Measurements from ENCODE around the gene SPATC1L. TPM values are rescaled to one million over a fixed set of nuclear protein-coding genes. Genes with fewer than 3 reads are reported as not detected.

The SPATC1L gene
- total RNA-seq, 1 donor from 2014 or later = 1.1 TPM

DNA sequence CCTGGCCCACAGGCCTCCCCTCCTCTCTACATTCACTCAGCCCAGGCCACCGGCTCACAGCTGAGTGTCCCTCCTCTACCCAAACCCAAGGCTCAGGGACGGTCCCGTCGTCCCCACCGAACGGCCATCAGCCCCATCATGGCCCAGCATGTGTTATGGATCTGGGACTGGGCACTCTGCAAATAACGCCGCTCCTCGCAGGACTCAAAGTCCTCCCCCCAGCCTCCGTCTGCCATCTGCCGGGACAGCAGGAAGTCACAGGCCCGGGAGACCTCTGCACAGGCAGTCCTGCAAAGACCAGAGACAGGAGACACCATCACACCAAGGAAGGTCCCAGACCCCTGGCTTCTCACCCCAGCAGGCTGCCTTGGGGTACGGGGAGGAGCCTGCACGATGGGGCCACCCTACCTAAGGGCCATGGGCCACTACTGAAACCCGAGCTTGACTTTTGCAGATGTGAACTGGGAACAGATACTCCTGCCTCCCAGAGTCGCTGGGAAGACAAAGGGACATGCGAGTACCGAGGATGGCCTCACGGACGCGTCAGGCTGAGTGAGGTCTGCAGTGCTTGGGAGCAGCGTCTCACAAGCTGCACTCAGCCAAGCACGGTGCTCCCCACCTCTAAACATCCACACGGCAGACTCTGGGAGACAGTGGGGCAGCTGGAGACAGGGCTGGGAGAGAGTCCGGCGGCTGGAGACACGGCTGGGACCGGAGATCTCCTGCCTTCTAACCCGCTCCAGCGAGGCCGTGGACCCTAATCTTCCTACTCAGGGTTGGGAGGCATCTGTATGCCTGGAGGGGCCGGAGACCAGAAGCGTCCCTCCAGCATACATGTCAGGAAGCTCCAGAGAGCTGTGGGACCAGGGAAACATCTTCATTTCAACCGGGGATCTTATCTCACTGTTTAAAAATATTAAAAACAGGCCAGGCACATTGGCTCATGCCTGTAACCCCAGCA, 10.4 kb upstream of the SPATC1L start:
- peaks cover 32% of the 10 kb centered on the region for H3K36me3 ChIP-seq (ENCODE audit: control insufficient read depth, insufficient read depth, low read length)

DNA sequence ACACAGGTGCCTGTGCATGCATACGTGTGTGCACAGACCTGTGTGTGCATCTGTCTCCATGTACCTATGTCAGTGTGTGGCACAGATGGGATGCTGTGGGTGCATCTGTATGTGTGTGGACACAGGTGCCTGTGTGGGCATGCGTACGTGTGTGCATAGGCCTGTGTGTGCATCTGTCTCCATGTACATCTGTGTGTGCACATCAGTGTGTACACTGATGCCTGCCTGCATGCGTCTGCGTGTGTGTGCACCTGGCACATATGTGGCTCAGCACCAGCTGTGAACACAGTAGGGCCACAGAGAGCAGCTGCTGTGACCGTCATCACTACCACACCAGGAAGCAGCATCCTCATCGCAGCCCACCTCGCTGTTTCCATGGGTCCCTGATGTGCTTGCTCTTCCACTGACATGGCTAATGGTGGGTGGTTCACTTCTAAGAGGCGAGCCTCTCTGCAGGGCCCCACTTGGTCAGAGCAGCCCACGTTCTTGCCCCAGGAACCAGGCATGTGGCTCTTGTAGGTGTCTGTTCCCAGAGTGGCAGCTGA, 9.6 kb upstream of the SPATC1L start:
- TF ChIP-seq, protein P1, sequence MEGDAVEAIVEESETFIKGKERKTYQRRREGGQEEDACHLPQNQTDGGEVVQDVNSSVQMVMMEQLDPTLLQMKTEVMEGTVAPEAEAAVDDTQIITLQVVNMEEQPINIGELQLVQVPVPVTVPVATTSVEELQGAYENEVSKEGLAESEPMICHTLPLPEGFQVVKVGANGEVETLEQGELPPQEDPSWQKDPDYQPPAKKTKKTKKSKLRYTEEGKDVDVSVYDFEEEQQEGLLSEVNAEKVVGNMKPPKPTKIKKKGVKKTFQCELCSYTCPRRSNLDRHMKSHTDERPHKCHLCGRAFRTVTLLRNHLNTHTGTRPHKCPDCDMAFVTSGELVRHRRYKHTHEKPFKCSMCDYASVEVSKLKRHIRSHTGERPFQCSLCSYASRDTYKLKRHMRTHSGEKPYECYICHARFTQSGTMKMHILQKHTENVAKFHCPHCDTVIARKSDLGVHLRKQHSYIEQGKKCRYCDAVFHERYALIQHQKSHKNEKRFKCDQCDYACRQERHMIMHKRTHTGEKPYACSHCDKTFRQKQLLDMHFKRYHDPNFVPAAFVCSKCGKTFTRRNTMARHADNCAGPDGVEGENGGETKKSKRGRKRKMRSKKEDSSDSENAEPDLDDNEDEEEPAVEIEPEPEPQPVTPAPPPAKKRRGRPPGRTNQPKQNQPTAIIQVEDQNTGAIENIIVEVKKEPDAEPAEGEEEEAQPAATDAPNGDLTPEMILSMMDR (IDR thresholded peaks at IDR 0.05; ENCODE audit: insufficient read depth, low read length, severe bottlenecking) = no peak
- H3K4me3 ChIP-seq (ENCODE audit: low read depth, low read length) = no peak overlapping the region
- H3K27me3 ChIP-seq (ENCODE audit: control insufficient read depth, insufficient read depth, low read length) = no peaks in the 10 kb centered on the region
- FAIRE-seq (no peak), DNase-seq (ENCODE audit: low read depth) (no peak)
- peaks cover 30% of the 10 kb centered on the region for H3K36me3 ChIP-seq (ENCODE audit: control insufficient read depth, insufficient read depth, low read length)

More for the DNA sequence above, 10.4 kb upstream of the SPATC1L start:
- FAIRE-seq = no peak
- Histone ChIP-seq H3K27me3 (ENCODE audit: control insufficient read depth, insufficient read depth, low read length) (no peaks in the 10 kb centered on the region), H3K4me3 (ENCODE audit: low read depth, low read length) (no peak overlapping the region)
- DNase-seq (ENCODE audit: low read depth) = no peak
- TF ChIP-seq, protein P1 (IDR thresholded peaks at IDR 0.05; ENCODE audit: insufficient read depth, low read length, severe bottlenecking) = no peak

DNA sequence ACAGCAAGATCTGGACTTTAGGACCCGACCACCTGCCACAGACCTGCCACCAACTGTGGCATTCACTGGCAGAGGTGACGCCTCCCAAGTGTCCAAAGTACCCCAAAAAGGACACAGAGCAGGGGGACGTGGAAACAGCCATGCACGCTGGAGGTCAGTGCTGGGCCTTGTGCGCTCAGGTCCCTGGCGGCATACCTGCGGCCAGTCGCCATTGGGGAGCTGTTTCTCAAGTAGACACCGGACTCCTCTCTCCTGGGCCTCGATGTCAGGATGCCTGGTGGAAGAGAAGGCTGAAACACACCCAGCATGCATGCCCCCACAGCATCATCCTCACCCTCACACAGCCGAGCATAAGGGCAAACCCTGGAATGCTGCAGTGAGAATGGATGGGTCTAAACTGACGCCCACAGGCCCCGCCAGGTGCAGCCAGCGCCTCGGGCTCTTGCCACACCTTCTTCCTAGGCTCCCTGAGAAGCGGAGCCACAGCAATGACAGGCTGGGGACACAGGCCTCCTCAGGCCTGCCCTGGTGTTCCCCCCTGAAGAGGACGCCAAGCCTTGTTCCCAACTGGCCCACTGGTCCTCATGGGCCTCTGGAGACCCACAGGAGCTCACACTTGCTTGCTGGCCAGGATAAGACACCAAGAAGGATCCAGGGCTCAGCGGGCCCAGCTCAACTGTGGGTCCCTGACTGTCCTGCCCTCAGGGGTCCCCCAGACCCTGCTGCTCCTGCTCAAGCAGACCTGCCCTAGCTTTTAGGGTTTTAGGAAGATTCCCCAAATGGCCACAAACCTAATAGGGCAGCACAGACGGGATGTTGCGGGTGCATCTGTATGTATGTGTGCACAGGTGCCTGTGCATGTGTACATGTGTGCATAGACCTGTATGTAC, 7.7 kb upstream of the SPATC1L start:
- no peak for DNase-seq (ENCODE audit: low read depth)
- FAIRE-seq = no peak
- peaks cover 30% of the 10 kb centered on the region for H3K36me3 ChIP-seq (ENCODE audit: control insufficient read depth, insufficient read depth, low read length)
- H3K27me3 ChIP-seq (ENCODE audit: control insufficient read depth, insufficient read depth, low read length) = no peaks in the 10 kb centered on the region
- TF ChIP-seq, protein P1 (IDR thresholded peaks at IDR 0.05; ENCODE audit: insufficient read depth, low read length, severe bottlenecking) = no peak
- H3K4me3 ChIP-seq (ENCODE audit: low read depth, low read length) = no peak overlapping the region

DNA sequence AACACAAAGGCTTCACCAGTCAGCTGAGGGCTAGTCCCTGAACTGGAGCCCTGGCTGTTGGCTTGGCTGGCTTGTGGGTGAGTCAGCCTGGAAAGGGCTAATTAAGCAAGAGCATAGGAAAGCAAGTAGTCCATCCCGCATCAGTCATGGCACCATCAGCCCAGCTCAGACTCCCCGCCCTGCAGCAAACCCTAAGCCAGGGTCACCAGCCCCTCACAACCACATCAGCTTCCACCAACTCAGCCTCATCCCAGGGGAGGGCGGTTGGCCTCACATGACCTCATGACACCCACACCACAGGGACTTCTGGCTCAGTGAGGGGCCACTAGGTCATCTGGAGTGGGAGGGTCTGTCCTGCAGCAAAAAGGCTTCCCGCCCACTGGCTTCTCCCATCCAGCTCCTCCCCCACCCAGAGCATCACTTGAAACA, 7.0 kb upstream of the SPATC1L start:
- no peak overlapping the region for H3K4me3 ChIP-seq (ENCODE audit: low read depth, low read length)
- FAIRE-seq (no peak), DNase-seq (ENCODE audit: low read depth) (peak; percentile 58)
- TF ChIP-seq, protein P1 (IDR thresholded peaks at IDR 0.05; ENCODE audit: insufficient read depth, low read length, severe bottlenecking) = no peak
- no peaks in the 10 kb centered on the region for H3K27me3 ChIP-seq (ENCODE audit: control insufficient read depth, insufficient read depth, low read length)
- peaks cover 25% of the 10 kb centered on the region for H3K36me3 ChIP-seq (ENCODE audit: control insufficient read depth, insufficient read depth, low read length)

- no peak overlapping the region for H3K4me3 ChIP-seq (ENCODE audit: low read depth, low read length)
- TF ChIP-seq, protein P1 (IDR thresholded peaks at IDR 0.05; ENCODE audit: insufficient read depth, low read length, severe bottlenecking) = no peak
- H3K36me3 ChIP-seq (ENCODE audit: control insufficient read depth, insufficient read depth, low read length) = peaks cover 21% of the 10 kb centered on the region
- H3K27me3 ChIP-seq (ENCODE audit: control insufficient read depth, insufficient read depth, low read length) = no peaks in the 10 kb centered on the region
- no peak for DNase-seq (ENCODE audit: low read depth)
- FAIRE-seq = no peak
Observed at GRCh38 chr21:46190491-46191131, 6.4 kb upstream of the SPATC1L start.

Data from bronchial epithelial cell (primary cell).